Measurements from ENCODE around the gene SLC7A6. TPM values are rescaled to one million over a fixed set of nuclear protein-coding genes. Genes with fewer than 3 reads are reported as not detected.

The SLC7A6 gene
- total and polyA plus RNA-seq, 2 of the 13 experiments (the other 11 are each of a cell fraction or from before 2014, with no cell fraction given), result 35.8 to 70.8 TPM

DNA sequence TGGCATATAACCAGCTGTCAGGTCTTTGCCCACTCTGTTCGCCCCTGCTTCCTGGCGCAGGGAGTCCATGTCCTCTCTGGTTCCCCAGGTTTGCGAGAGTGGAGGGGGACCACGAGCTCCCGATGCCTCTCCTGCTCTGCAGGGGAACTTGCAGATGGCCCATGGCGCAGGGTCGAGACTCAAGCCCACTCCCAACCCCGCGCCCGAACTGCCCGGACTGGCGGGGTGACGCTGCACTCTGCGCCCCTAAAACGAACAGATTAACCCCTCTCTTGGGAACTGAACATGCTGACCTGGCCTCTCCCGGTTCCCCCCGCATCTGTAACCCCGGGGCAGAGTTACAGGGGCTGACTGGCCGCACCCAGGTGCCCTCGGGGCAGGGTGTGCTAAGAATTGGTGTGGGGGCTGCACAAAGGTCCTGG lies 19.8 kb upstream of the SLC7A6 start (continued):
- TF ChIP-seq NFAT5 (CRISPR knock-in tag; IDR thresholded peaks at IDR 0.05) (0 out of 2 replicates have a peak, but pooled peaks have one; percentile 76), SUZ12 (IDR thresholded peaks at IDR 0.05; ENCODE audit: low read depth, low read length) (no peak), FOXP4 (CRISPR knock-in tag; IDR thresholded peaks at IDR 0.05) (no peak), PBX2 (CRISPR knock-in tag; IDR thresholded peaks at IDR 0.05) (no peak), SALL1 (CRISPR knock-in tag; IDR thresholded peaks at IDR 0.05) (peak; percentile 7; the same call in 1 of the 2 replicates), AGO2 (optimal IDR thresholded peaks at IDR 0.05; ENCODE audit: low read depth, low read length) (peak; percentile 18), ZNF678 (CRISPR knock-in tag; IDR thresholded peaks at IDR 0.05) (0 out of 2 replicates have a peak, but pooled peaks have one; percentile 26)
- TF ChIP-seq, protein P1, sequence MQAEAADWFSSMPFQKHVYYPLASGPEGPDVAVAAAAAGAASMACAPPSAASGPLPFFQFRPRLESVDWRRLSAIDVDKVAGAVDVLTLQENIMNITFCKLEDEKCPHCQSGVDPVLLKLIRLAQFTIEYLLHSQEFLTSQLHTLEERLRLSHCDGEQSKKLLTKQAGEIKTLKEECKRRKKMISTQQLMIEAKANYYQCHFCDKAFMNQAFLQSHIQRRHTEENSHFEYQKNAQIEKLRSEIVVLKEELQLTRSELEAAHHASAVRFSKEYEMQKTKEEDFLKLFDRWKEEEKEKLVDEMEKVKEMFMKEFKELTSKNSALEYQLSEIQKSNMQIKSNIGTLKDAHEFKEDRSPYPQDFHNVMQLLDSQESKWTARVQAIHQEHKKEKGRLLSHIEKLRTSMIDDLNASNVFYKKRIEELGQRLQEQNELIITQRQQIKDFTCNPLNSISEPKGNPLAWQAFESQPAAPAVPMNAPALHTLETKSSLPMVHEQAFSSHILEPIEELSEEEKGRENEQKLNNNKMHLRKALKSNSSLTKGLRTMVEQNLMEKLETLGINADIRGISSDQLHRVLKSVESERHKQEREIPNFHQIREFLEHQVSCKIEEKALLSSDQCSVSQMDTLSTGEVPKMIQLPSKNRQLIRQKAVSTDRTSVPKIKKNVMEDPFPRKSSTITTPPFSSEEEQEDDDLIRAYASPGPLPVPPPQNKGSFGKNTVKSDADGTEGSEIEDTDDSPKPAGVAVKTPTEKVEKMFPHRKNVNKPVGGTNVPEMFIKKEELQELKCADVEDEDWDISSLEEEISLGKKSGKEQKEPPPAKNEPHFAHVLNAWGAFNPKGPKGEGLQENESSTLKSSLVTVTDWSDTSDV (CRISPR knock-in tag; IDR thresholded peaks at IDR 0.05), result 0 out of 2 replicates have a peak, but pooled peaks have one; percentile 60
- TF ChIP-seq, protein P2, sequence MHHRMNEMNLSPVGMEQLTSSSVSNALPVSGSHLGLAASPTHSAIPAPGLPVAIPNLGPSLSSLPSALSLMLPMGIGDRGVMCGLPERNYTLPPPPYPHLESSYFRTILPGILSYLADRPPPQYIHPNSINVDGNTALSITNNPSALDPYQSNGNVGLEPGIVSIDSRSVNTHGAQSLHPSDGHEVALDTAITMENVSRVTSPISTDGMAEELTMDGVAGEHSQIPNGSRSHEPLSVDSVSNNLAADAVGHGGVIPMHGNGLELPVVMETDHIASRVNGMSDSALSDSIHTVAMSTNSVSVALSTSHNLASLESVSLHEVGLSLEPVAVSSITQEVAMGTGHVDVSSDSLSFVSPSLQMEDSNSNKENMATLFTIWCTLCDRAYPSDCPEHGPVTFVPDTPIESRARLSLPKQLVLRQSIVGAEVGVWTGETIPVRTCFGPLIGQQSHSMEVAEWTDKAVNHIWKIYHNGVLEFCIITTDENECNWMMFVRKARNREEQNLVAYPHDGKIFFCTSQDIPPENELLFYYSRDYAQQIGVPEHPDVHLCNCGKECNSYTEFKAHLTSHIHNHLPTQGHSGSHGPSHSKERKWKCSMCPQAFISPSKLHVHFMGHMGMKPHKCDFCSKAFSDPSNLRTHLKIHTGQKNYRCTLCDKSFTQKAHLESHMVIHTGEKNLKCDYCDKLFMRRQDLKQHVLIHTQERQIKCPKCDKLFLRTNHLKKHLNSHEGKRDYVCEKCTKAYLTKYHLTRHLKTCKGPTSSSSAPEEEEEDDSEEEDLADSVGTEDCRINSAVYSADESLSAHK (CRISPR knock-in tag; IDR thresholded peaks at IDR 0.05; ENCODE audit: borderline replicate concordance), result no peak
- TF ChIP-seq, protein P3, sequence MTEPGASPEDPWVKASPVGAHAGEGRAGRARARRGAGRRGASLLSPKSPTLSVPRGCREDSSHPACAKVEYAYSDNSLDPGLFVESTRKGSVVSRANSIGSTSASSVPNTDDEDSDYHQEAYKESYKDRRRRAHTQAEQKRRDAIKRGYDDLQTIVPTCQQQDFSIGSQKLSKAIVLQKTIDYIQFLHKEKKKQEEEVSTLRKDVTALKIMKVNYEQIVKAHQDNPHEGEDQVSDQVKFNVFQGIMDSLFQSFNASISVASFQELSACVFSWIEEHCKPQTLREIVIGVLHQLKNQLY (CRISPR knock-in tag; IDR thresholded peaks at IDR 0.05), result 0 out of 2 replicates have a peak, but pooled peaks have one; percentile 1
- TF ChIP-seq, protein P4, sequence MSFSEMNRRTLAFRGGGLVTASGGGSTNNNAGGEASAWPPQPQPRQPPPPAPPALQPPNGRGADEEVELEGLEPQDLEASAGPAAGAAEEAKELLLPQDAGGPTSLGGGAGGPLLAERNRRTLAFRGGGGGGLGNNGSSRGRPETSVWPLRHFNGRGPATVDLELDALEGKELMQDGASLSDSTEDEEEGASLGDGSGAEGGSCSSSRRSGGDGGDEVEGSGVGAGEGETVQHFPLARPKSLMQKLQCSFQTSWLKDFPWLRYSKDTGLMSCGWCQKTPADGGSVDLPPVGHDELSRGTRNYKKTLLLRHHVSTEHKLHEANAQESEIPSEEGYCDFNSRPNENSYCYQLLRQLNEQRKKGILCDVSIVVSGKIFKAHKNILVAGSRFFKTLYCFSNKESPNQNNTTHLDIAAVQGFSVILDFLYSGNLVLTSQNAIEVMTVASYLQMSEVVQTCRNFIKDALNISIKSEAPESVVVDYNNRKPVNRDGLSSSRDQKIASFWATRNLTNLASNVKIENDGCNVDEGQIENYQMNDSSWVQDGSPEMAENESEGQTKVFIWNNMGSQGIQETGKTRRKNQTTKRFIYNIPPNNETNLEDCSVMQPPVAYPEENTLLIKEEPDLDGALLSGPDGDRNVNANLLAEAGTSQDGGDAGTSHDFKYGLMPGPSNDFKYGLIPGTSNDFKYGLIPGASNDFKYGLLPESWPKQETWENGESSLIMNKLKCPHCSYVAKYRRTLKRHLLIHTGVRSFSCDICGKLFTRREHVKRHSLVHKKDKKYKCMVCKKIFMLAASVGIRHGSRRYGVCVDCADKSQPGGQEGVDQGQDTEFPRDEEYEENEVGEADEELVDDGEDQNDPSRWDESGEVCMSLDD (CRISPR knock-in tag; IDR thresholded peaks at IDR 0.05; ENCODE audit: borderline replicate concordance), result no peak
